Endometrial microvascular endothelial cells (primary cell): ENCODE data around the gene STRN4. TPM values are rescaled to one million over a fixed set of nuclear protein-coding genes. Genes with fewer than 3 reads are reported as not detected.

Source experiments
- in situ Hi-C: cut with HindIII; loops from 2 replicates; pipeline ENCODE4 v1.10.0; 2017; ENCODE audit warnings: low sequenced_read_pairs, low pct_unique_long_range_greater_than_20kb; ENCODE audit errors: inconsistent ontology term
- total RNA-seq: library from RNA; depleted of rRNA; stranded (reverse); fragments of >200 nt; gene quantifications from one replicate; pipeline ENCODE4 v1.2.3, GENCODE V29; 2015; ENCODE audit errors: inconsistent ontology term

STRN4 gene
- total RNA-seq, 1 donor from 2014 or later, result 95.9 TPM

GRCh38 chr19:46697204-46697960 is 48.9 kb downstream of the STRN4 start:
- in situ Hi-C loops, result no loop called here

- in situ Hi-C loops, result no loop called here
These were observed 49.4 kb downstream of the STRN4 start for GRCh38 chr19:46696866-46697203.

GRCh38 chr19:46696052-46696451 is 50.2 kb downstream of the STRN4 start:
- in situ Hi-C loops, result no loop called here

GRCh38 chr19:46693760-46694159 is 52.5 kb downstream of the STRN4 start:
- in situ Hi-C loops, result no loop called here

GRCh38 chr19:46692918-46693722 is 53.1 kb downstream of the STRN4 start:
- in situ Hi-C loops, result no loop called here

GRCh38 chr19:46691948-46692347 is 54.3 kb downstream of the STRN4 start:
- in situ Hi-C loops, result no loop called here

- in situ Hi-C loops, result no loop called here
These were observed 55.1 kb downstream of the STRN4 start for GRCh38 chr19:46691104-46691503.

- in situ Hi-C loops, result no loop called here
These were observed 56.9 kb downstream of the STRN4 start for GRCh38 chr19:46689358-46689757.

GRCh38 chr19:46687438-46688145 is 58.7 kb downstream of the STRN4 start:
- in situ Hi-C loops, result no loop called here

GRCh38 chr19:46685189-46685588 is 61.1 kb downstream of the STRN4 start:
- in situ Hi-C loops, result no loop called here

GRCh38 chr19:46678110-46678732 is 68.0 kb downstream of the STRN4 start:
- in situ Hi-C loops, result no loop called here

GRCh38 chr19:46674416-46675178 is 71.7 kb downstream of the STRN4 start:
- in situ Hi-C loops, result no loop called here

- in situ Hi-C loops, result no loop called here
These were observed 75.4 kb downstream of the STRN4 start for GRCh38 chr19:46670813-46671212.

Other genes with a start within 250 kb of the STRN4 start
- 277 TPM for gene CALM3, start 145.1 kb downstream of the STRN4 start, total RNA-seq
- gene PTGIR, start 121.4 kb downstream of the STRN4 start, total RNA-seq, result 0.46 TPM
- not detected for gene GNG8, start 110.2 kb downstream of the STRN4 start, total RNA-seq
- 0.19 TPM for gene DACT3, start 85.3 kb downstream of the STRN4 start, total RNA-seq
- gene PRKD2, start 29.3 kb downstream of the STRN4 start, total RNA-seq, result 30.9 TPM
- 18.6 TPM for gene FKRP, start 393 bp downstream of the STRN4 start, total RNA-seq
- gene SLC1A5, start 42.1 kb upstream of the STRN4 start, total RNA-seq, result 138 TPM
- 287 TPM for gene AP2S1, start 104.4 kb upstream of the STRN4 start, total RNA-seq
- gene ARHGAP35, start 114.5 kb upstream of the STRN4 start, total RNA-seq, result 24.3 TPM